Measurements from ENCODE around the gene ALPI.

ALPI gene

DNA sequence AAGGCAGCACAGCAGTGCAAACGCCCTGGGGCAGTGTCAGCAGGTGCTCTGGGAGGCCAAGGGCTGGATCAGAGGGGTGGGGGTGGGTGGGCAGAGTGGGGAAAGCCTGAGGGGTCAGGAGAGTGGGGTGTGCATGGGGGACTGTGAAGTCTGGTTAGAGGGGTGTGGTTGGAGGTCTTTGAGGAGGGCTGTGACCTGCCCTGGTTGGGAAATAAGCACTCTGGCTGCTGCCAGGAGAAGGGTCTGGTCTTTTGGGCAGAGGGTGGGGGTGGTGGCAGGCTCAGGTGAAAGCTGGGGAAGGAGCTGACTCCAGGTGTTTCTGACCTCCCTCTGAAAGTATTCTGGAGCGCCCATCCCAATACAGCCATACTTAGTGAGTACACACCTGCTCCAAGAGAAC is 4.2 kb downstream of the ALPI start:
- no peak for DNase-seq (ENCODE audit: low read depth in 3 of 3)

DNA sequence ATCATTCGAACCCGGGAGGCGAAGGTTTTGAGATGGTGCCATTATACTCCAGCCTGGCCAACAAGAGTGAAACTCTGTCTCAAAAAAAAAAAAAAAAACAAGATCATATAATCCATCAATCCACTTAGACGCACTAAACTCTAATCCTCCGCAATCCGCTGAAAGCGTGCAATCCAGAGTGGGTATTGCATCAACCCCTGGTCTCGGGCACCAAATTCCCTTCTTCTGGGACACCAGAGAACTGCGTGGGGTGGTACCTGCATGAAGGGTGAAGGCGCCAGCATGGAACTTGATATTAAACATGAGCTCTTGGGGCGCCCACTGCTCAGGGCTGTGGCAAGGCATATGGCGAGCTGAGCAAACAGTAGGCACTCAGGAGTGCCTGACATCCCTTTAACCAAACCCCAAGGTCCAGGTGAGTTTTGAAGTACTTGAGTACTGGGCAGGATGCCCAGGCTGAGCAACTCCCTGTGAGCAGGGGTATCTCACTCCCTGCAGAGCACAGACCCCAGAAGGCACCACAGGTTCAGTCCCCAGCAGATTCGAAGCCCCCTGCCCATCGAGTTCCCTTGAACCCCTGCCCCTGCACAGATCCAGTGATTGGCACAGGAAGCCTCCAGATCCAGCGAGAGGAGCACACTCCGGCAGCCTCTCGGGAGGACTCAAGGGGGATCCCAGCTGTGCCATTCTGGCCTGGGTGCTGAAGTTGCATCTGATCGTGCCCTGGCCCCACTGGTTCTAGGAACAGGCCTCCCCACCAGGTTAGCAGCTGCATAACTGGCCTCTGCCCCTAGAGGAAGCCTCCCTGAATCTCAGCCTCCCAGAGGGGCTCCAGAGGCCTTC is 8.0 kb downstream of the ALPI start:
- DNase-seq (ENCODE audit: low read depth in 3 of 3), result no peak

DNA sequence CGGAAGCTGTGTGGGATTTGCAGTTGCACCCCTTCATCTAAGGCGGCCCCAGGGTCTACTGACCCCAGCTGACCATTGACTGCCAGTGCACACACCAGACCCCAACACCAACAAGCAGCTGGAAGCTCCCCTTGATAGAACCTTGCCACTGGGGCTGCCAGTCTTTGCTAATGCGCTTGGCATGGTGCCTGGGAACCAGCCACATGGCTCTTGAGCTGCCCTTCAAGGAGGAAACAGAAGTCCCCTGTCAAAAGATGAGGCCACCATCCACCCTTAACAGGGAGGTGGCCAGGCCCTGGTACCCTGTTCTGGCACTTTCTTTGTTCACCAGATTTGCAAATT is 8.6 kb downstream of the ALPI start:
- no peak for DNase-seq (ENCODE audit: low read depth in 3 of 3)

GRCh38 chr2:232465061-232465460 is 9.1 kb downstream of the ALPI start:
- no peak for DNase-seq (ENCODE audit: low read depth in 3 of 3)

DNA sequence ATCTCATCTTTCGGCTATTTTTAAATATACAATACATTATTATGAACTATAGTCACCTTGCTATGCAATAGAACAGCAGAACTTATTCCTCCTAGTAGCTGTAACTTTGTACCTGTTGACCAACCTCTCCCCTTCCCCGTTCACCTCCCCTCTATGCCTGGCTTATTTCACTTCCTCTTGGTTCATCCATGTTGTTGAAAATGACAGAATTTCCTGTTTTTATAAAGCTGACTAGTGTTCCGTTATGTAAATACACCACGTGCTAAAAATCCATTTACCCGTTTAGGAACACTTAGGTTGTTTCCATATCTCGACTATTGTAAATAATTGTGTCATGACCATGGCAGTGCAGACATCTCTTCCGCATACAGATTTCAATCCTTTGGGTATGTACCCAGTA is 10.3 kb downstream of the ALPI start:
- DNase-seq (ENCODE audit: low read depth in 3 of 3), result no peak

DNA sequence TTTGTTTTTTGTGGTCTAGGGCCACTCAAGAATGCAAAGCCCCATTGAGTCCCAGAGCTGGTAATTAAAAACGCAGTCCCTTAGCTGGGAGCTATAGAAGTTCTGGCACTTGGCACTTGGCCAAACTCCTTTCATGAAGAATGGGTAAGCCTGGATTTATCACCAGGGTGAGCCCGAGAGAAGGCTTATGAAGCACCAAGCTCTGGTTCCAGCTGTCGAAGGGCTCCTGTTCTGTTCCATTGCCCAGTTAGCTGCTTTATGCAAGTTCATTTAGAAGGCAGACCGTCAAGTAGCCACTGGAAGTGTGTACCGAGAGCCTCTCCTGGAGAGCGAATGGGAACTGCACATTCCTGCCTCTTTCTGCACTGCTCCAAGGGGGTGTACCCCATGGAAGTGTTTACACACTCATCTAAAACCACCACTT is 17.5 kb downstream of the ALPI start:
- DNase-seq (ENCODE audit: low read depth in 3 of 3), result no peak

DNA sequence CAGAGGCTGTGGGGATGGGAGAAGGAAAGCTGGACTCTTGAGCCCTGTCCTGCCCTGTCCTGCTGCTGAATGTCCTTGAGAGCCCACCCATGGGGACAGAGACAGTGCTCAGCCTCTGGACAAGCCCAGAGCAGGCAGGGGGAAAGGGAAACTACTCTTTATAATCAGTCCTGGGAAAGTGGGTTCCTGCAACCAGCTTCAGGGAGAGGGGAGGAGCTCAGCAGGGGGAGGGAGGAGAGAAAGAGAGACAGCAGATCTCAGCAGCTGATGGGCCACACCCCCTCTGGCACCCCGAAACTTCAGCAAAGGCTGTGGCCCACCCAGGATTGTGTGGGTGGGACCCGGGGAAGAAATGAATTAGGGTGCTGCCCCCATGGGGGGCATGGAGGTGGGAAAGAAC is 20.1 kb downstream of the ALPI start:
- DNase-seq (ENCODE audit: low read depth in 3 of 3), result no peak

DNA sequence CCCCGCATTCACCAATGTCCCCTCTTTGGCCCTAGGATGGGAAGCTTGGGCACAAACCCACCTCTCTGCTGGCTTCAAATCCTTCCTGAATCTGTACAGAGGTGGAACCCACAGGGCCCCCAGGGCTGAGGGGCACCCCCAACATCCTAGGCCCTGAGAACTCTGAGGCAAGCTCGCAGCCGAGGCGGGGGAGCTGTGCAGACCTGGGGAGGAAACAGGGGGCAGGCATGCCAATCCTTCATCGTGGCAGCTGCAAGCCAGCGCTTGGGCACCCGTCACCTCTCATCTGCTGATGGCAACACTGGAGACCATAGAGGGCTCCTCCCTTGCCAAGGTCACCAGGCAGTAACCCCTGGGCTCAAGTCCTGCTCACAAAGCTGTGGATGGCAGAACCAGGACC is 20.8 kb downstream of the ALPI start:
- DNase-seq (ENCODE audit: low read depth in 3 of 3), result no peak

DNA sequence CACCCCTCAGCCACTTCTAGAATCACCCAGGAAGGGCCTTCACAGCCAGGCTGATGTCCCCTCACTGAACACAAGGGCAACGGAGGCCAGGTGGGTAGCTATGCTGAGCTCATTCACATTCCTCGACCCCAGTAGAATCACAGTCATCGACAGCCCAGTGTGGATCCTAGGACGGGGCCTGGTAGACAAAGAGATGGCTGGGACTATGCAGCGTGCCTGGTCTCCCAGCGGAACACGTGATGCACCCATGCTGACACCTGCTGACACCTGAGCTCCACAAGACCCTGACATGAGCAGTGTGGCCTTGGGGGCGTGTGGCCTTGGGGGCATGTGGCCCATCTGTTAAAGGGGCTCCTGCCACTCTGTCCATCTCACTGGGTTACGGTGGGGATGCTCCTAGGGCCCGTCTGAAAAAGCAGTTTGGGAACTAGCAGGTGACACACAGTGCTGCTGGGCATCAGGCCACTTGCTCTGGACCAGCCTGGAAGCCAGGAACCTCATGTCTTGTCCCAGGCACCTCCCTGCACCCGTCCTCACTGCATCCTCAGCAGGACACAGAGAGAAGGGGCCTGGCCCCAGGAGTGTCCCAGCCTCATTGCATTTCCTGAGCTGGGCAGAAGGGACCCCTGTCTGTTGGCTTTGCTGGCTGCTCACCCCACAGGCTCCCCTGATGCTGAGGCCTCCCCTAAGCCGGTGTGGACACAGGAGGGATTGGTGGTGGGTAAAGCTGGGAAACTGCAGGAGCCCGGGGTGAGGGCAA is 22.0 kb downstream of the ALPI start:
- no peak for DNase-seq (ENCODE audit: low read depth in 3 of 3)

- no peak for DNase-seq (ENCODE audit: low read depth in 3 of 3)
These were observed 22.8 kb downstream of the ALPI start for GRCh38 chr2:232478571-232479340.

GRCh38 chr2:232479341-232480200 is 23.6 kb downstream of the ALPI start:
- DNase-seq (ENCODE audit: low read depth in 3 of 3), result no peak

GRCh38 chr2:232480201-232481190 is 24.5 kb downstream of the ALPI start:
- DNase-seq (ENCODE audit: low read depth in 3 of 3), result no peak

DNA sequence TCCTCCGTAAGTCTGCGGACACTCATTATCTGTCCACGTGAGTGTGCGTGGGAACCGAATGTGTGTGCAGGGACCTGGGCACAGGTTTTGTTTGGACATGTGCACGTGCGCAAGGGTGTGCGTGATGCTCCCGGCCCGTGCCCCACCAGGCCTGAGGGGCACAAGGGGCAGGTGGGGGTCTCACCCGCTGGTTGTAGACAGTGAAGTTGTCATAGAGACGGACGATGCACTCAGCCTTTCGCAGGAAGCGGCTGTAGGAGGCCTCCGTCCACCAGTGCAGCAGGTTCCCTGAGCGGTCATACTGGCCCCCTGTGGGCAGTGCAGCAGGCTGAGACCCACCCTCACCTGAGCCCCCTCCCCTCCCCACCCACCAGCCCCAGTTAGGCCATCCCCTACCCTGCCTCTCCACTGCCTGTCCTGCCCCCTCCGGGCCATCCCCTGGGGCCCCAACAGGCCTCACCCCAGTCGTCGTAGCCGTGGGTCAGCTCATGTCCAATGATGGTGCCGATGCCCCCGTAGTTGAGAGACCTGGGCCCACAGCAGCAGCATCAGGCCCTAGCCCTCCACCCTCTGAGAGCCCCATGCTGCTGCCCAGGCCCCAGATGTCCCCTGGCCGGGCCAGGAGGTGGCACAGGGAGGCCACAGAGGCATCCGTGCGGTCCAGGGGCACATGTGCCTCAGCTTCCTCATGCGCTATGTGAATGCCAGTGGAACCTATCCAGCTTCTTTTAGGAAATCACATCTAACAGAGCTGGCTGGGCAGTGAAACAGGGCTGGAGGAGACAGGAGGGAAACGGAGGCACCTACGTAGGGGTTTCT is 25.6 kb downstream of the ALPI start:
- no peak for DNase-seq (ENCODE audit: low read depth in 3 of 3)

GRCh38 chr2:232482301-232483238 is 26.6 kb downstream of the ALPI start:
- DNase-seq (ENCODE audit: low read depth in 3 of 3), result no peak

DNA sequence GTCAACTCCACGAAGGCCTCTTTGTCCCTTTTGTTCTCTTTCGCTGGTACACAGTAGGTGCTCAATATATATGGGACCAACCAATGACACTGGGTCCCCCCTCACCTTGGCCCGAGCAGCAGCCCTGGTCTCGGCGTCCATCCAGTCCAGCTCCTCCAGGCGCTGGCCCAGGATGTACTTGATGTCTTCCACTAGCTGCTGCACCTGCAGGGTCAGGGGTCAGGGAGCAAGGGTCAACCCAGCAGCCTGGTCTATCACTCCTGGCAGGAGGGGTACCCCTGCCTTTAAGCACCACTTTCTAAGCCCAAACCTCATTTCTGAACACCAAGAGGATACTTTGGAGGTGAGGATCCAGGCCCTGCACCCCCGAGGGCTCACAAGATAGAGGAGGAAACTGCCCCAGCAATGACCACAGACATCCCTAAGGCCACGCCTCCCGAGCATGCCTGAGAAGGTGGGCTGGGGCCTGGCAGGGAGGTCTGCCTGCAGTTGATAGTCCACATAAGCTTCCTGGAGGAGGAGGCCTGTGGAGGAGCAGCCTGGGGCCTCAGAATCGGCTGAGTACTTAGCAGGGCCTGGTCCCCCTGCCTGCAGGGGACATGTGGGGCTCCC is 27.5 kb downstream of the ALPI start:
- DNase-seq (ENCODE audit: low read depth in 3 of 3), result no peak

- DNase-seq (ENCODE audit: low read depth in 3 of 3), result no peak
These were observed 28.1 kb downstream of the ALPI start for GRCh38 chr2:232483923-232484627.

- DNase-seq (ENCODE audit: low read depth in 3 of 3), result no peak
These were observed 28.8 kb downstream of the ALPI start for GRCh38 chr2:232484628-232485347.

Data from stimulated activated CD4-positive, alpha-beta T cell treated with anti-CD3 and anti-CD28 coated beads, TNF-alpha, amount 100 ng/mL, for 24 hours (primary cell).